OCI-LY7 (cell line): Measurements from ENCODE around the gene IFNGR2. TPM values are rescaled to one million over a fixed set of nuclear protein-coding genes. Genes with fewer than 3 reads are reported as not detected.
A peak's percentile ranks its signal among the peaks of the same experiment; 100 is the strongest.

Experiments
- Bru-seq: library from RNA; stranded (reverse); fragments of 400-500 nt; gene quantifications from one replicate; lab custom pipeline; 2021; lab: Mats Ljungman, UMichigan
- BruChase-seq, 2 experiments: library from RNA; stranded (reverse); fragments of 400-500 nt; gene quantifications; one replicate each; lab custom pipeline; 2021; lab: Mats Ljungman, UMichigan
- BruUV-seq: library from RNA; stranded (reverse); fragments of 400-500 nt; replicated peaks from 2 replicates; lab custom pipeline; 2021; lab: Mats Ljungman, UMichigan
- CTCF ChIA-PET: fragments of 300-600 bp; sonication (Branson Sonifier 250); formaldehyde crosslinking; loops from one replicate; lab custom pipeline; 2022; ENCODE audit warnings: antibody characterized with exemption; ENCODE audit not compliant: unreplicated experiment; lab: Charles Lee
- POLR2A ChIA-PET: fragments of 300-600 bp; sonication (Branson Sonifier 250); formaldehyde crosslinking; loops from one replicate; lab custom pipeline; 2022; ENCODE audit warnings: antibody characterized with exemption; lab: Charles Lee
- DNase-seq: peaks from one replicate; pipeline ENCODE4 v3.0.0-alpha.2; 2015; ENCODE audit warnings: low spot score
- H2AFZ ChIP-seq: fragments of 200-600 bp; sonication (generic), shearing (Covaris generic); 2 replicates; pipeline ENCODE4 v1.6.1; 2014; ENCODE audit warnings: mild to moderate bottlenecking, antibody characterized with exemption, low read length, moderate library complexity
- H3K27ac ChIP-seq: fragments of 200-600 bp; sonication (generic); 2 replicates; pipeline ENCODE4 v1.5.1; 2014; ENCODE audit warnings: mixed run types, low read depth, mild to moderate bottlenecking, moderate library complexity, low read length, inconsistent platforms; ENCODE audit not compliant: poor library complexity, severe bottlenecking
- H3K36me3 ChIP-seq: fragments of 200-600 bp; sonication (generic); 2 replicates; pipeline ENCODE4 v1.6.1; 2014; ENCODE audit warnings: mild to moderate bottlenecking, antibody characterized with exemption, low read length, moderate library complexity, mixed read lengths; ENCODE audit not compliant: insufficient read depth
- H3K4me1 ChIP-seq: fragments of 200-600 bp; sonication (generic); 2 replicates; pipeline ENCODE4 v1.5.1; 2014; ENCODE audit warnings: mild to moderate bottlenecking, low read length; ENCODE audit not compliant: insufficient read depth, poor library complexity, severe bottlenecking
- H3K4me2 ChIP-seq: fragments of 200-600 bp; sonication (generic); 2 replicates; pipeline ENCODE4 v1.6.1; 2014; ENCODE audit warnings: mild to moderate bottlenecking, low read length
- H3K4me3 ChIP-seq: fragments of 200-600 bp; sonication (generic); 2 replicates; pipeline ENCODE4 v1.5.1; 2014; ENCODE audit warnings: mild to moderate bottlenecking, low read depth, low read length; ENCODE audit not compliant: poor library complexity, severe bottlenecking
- H3K79me2 ChIP-seq: fragments of 200-600 bp; sonication (generic); 2 replicates; pipeline ENCODE4 v1.6.1; 2016; ENCODE audit warnings: low read depth, mild to moderate bottlenecking, low read length, moderate library complexity, mixed read lengths; ENCODE audit not compliant: insufficient read depth
- H3K9me2 ChIP-seq: fragments of 200-600 bp; sonication (generic); 2 replicates; pipeline ENCODE4 v1.6.1; 2016; ENCODE audit warnings: mild to moderate bottlenecking, low read length, mixed read lengths; ENCODE audit not compliant: insufficient read depth
- H3K9me3 ChIP-seq: fragments of 200-600 bp; sonication (generic); 2 replicates; pipeline ENCODE4 v1.6.1; 2014; ENCODE audit warnings: mild to moderate bottlenecking, mixed run types, low read length, mixed read lengths
- H4K20me1 ChIP-seq: fragments of 200-600 bp; sonication (generic); 2 replicates; pipeline ENCODE4 v1.6.1; 2014; ENCODE audit warnings: mild to moderate bottlenecking, antibody characterized with exemption, low read length, moderate library complexity, mixed read lengths; ENCODE audit not compliant: insufficient read depth
- CTCF ChIP-seq: fragments of 200-600 bp; sonication (generic); conservative IDR thresholded peaks from 2 replicates; pipeline ENCODE4 v1.5.1; 2014; ENCODE audit warnings: mild to moderate bottlenecking, antibody characterized with exemption, low read length, moderate library complexity, mixed read lengths
- EZH2phosphoT487 ChIP-seq: fragments of 200-600 bp; sonication (generic); IDR thresholded peaks from 2 replicates; pipeline ENCODE4 v1.6.1; 2018; ENCODE audit warnings: low read depth, borderline replicate concordance, mild to moderate bottlenecking, mixed run types, antibody characterized with exemption, low read length, moderate library complexity, mixed read lengths
- intact Hi-C: fragments of 100-400 bp; cut with micrococcal nuclease; formaldehyde crosslinking; loops from one replicate; pipeline ENCODE4 v1.10.0; 2022; ENCODE audit not compliant: unreplicated experiment
- long read RNA-seq: library from polyadenylated mRNA; stranded (forward); transcript quantifications from one replicate; pipeline ENCODE4 v2.0.0, GENCODE V29; 2022
- total RNA-seq, 2 experiments: library from RNA; depleted of rRNA in 1 of 2; stranded (reverse); fragments of >200 nt in 1 of 2; shearing (Covaris generic) in 1 of 2; gene quantifications; 2 replicates each; pipeline ENCODE4 v1.2.3, GENCODE V29; 2014 to 2022

The IFNGR2 gene
- 61.0 and 86.9 TPM in 2 replicates for total RNA-seq (2014; rRNA removed; shearing (Covaris generic))
- total RNA-seq (2022): 70.2 and 83.5 TPM in 2 replicates
- percentile 82 among the genes with signal in this experiment for Bru-seq, nascent RNA
- BruChase-seq, experiment 1, labeled RNA remaining after a 6-hour chase: percentile 78 among the genes with signal in this experiment
- percentile 81 among the genes with signal in this experiment for BruChase-seq, experiment 2, labeled RNA remaining after a 2-hour chase
- long read RNA-seq, transcript IFNGR2-201 (7 exons, 2,221 nt): major isoform, 200 of 233 reads
- long read RNA-seq, transcript IFNGR2-206 (6 exons, 966 nt): minor isoform, 5 of 233 reads
- long read RNA-seq, partial matches to known transcripts: 7 of 233 reads
- long read RNA-seq, other reads (novel, unspliced or antisense): 18 of 233 reads

DNA sequence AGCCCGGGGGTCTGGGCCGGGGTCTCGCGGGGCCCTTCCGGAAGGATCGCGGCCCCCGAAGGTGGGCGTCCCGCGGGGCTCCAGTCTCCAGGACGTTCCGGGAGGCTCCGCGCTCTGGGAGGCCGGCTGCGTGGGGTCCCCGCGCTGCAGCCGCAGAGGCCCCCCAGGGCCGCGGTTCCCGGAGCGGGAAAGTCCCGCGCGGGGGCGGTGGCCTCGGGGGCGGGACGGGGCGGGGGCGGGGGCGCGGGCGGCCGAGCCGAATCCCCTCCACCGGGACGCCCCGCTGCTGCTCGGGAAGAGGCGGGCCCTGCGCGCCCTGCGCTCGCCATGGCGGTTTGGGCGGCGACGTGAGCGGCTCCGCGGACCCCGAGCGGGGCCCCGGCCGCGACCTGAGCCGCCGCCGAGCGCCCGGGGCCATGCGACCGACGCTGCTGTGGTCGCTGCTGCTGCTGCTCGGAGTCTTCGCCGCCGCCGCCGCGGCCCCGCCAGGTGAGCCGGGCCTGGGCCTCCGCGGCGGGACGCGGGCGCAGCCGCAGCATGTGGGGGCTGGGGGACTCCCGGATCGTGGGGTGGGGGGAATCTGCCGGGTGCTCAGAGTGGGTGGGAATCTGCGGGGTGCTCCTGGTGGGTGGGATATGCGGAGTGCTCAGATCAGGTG, at the start of gene IFNGR2:
IFNGR2 (plus strand) TSS at position 286 of the 658 bp plus-strand sequence; CDS start at position 417, 131 bp downstream.
- H3K4me1 ChIP-seq: peaks cover 54% of the 10 kb centered on the region
- no peaks in the 10 kb centered on the region for H3K9me3 ChIP-seq
- H3K4me3 ChIP-seq: peak within 1 kb of the TSS; percentile 84
- intact Hi-C loops: loop anchor here (5.0 kb wide), 1 partner anchor 41 kb away; no protein-coding TSS in a partner anchor
- DNase-seq: peak; percentile 68
- H3K9me2 ChIP-seq: no peaks in the 10 kb centered on the region
- peak within 1 kb of the TSS; percentile 68; the same call in 1 of the 2 replicates for H2AFZ ChIP-seq
- ChIA-PET POLR2A (interaction anchor here (0.7 to 2.4 kb wide), 7 partner anchors 8 to 189 kb away, joined by 3 to 8 read pairs (median 5); partner anchors contain the start of genes IFNAR1 and SON), CTCF (no interaction called here)
- BruUV-seq: no TSS peak
- H4K20me1 ChIP-seq: peaks cover 5% of the 10 kb centered on the region; the same call in 1 of the 2 replicates
- TF ChIP-seq CTCF (no peak), EZH2phosphoT487 (no peak)
- H3K27ac ChIP-seq: peak within 1 kb of the TSS; percentile 80
- peaks cover 46% of the 10 kb centered on the region for H3K79me2 ChIP-seq
- peaks cover 20% of the 10 kb centered on the region for H3K36me3 ChIP-seq
- H3K4me2 ChIP-seq: peak within 1 kb of the TSS; percentile 89

- Histone ChIP-seq H3K9me3 (no peaks in the 10 kb centered on the region), H4K20me1 (no peaks in the 10 kb centered on the region), H3K4me3 (no peak overlapping the region), H3K36me3 (peaks cover 79% of the 10 kb centered on the region), H3K9me2 (no peaks in the 10 kb centered on the region), H2AFZ (no peak overlapping the region), H3K4me2 (no peak overlapping the region), H3K79me2 (no peaks in the 10 kb centered on the region), H3K4me1 (peaks cover 7% of the 10 kb centered on the region), H3K27ac (no peak overlapping the region)
- DNase-seq: no peak
- TF ChIP-seq CTCF (no peak), EZH2phosphoT487 (no peak)
- ChIA-PET POLR2A (interaction anchor here (1.8 kb wide), 1 partner anchor 30 kb away, joined by 4 read pairs; the partner anchor contains the start of gene IFNAR1), CTCF (no interaction called here)
- intact Hi-C loops: no loop called here
- BruUV-seq: TSS peak; percentile 46
Measured at GRCh38 chr21:33355355-33355754, 47.9 kb upstream of the IFNGR2 start.
